Ramos (cell line): ENCODE results near the gene OR52B6.
"Not testable (repeated sequence)": the region's sequence is repeated elsewhere in the genome, so short reads cannot be mapped to it uniquely, and the experiment has no call there.

Source experiments
- in situ Hi-C: fragments of 300-500 bp; cut with MboI; formaldehyde crosslinking; loops from one replicate; pipeline ENCODE4 v1.14.3; 2022; ENCODE audit warnings: low sequenced_read_pairs; ENCODE audit not compliant: unreplicated experiment

OR52B6 gene, protein sequence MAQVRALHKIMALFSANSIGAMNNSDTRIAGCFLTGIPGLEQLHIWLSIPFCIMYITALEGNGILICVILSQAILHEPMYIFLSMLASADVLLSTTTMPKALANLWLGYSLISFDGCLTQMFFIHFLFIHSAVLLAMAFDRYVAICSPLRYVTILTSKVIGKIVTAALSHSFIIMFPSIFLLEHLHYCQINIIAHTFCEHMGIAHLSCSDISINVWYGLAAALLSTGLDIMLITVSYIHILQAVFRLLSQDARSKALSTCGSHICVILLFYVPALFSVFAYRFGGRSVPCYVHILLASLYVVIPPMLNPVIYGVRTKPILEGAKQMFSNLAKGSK

DNA sequence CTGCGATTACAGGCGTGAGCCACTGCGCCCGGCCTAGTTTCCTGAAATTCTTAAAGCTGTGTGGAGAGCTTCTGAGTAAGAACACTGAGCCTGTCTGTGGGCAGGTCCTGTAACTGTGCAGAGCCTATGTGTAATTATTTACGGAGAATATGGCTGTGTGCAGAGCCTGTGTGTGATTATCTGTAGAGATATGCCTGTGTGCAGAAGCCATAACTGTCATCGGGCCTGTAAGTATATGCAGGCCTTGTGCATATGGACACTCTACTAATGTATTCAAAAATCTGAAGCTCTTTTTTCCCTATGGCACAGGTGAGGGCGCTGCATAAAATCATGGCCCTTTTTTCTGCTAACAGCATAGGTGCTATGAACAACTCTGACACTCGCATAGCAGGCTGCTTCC is at the start of gene OR52B6:
Gene OR52B6, plus strand, starts transcription at position 301 of the 400 bp plus-strand sequence. Its CDS starts 0 bp downstream, at position 301.
- in situ Hi-C loops: no loop called here

DNA sequence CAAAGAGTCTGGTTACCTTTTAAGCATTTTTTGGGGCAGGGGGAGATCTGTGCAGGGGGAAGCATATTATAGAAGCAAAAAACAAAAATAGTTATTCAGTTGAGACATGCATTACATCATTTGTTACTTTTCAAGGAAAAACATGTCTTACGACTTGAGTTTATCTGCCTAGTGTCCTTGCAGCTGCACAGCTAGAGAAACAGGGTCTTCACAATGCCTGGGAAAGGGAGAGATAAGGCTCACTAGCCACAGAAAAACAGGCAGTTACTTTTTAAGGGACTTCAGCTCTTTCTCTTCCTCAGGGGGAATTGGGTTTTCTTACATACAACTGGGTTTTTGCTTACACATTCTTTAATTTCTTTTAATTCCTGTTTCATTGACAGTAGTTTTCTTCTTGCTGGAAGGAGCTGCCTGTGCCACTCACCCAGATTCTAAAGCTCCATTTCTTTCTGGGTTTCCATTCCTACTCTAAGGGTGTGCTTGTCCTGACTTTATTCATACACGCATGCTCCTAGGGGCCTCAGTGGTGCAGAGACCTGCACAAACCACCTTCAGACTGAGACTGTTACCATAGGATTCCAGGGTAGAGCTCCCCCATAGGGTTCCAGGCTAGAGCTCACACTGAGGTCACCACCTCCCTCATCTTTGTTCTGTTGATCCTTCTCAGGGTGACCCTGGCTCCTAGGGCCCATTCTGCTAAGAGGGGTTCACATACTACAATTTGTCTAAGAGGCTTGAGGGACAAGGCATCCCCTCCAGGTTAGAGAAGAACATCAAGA is 49.4 kb upstream of the OR52B6 start:
- in situ Hi-C loops: no loop called here

DNA sequence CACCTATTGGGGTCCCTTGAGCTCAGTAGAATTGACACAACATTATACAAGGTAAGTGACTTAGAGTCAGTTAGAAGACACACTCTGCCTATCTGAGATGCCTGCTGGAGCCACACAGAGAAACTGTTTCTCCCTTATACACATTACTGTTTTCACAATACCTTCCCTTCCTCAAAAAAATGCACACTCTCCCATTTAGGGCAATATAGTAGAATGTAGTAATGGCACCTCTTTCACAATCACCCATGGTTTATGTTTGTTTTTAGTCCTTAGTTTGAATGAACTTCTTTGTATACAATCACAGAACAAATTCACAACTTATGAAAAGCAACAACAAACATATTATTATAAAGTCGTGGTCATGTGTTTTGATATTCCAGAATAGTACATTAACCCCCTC is 46.6 kb upstream of the OR52B6 start:
- in situ Hi-C loops: no loop called here

DNA sequence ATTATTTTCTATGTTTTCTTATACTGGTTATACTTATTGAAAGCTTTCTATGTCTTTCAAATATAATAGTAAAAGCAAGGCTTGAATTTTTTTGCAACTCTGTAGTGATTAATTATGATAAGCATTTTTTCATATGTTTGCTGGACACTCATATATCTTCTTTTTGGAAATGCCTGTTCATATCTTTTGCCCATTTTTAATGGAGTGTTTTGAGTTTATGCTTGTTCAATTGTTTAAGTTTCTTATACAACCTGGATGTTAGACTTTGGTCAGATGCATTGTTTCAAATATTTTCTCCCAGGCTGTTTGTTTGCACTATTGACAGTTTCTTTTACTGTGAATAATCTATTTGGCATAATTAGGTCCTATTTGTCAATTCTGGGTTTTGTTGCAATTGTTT is 44.2 kb upstream of the OR52B6 start:
- in situ Hi-C loops: no loop called here

DNA sequence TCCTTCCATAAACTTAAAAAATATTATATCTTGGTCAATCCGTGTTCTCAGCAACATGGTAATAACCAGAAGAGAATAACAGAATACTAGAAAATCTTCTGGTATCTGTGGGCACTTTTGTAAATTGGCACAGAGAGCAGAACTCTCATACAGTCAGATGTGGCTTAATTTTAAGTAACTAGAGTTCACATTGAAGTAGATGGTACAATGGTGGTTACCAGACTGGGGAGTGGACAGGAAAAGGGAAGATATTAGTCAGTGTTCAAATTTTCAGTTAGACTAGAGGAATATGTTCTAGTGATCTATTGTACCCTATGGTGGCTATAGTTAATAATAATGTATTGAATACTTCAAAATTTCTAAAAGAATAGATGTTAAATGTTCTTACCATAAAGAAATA is 39.2 kb upstream of the OR52B6 start:
- in situ Hi-C loops: no loop called here

DNA sequence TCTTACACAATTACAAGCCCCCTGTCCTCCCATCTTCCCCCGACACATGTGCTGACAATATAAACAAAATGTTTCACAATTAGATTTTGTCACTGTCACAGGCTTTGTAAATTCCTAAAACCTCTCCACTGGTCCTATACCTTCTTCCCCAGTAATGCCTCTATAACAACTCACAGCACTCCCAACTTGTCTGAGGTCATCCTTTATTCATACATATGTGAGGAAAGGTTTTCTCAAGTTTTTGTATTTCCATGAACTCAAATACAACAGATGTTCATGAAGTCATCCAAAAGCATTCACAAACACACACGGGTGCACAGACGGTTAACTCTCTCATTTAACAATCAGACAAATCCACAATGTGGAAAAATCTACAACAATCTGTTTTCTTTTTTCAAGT is 34.2 kb upstream of the OR52B6 start:
- in situ Hi-C loops: no loop called here

DNA sequence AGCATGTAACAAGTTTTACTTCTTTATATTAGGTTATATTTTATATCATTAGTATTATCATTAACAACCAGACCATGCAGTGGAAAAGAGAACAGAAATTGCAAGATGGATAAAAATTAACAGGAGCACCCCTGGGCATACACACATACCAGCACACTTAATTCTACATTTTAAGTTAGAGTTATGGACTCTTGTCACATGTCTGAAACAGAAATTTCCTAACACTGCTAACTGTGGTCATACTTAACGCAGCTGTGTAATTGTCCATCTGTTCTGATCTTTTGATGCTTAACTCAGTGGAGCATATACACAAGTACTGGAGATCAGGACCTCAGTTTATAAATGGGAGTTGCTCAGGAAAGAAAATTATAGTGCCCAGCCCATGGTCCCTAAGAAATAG is 32.7 kb upstream of the OR52B6 start:
- in situ Hi-C loops: no loop called here

DNA sequence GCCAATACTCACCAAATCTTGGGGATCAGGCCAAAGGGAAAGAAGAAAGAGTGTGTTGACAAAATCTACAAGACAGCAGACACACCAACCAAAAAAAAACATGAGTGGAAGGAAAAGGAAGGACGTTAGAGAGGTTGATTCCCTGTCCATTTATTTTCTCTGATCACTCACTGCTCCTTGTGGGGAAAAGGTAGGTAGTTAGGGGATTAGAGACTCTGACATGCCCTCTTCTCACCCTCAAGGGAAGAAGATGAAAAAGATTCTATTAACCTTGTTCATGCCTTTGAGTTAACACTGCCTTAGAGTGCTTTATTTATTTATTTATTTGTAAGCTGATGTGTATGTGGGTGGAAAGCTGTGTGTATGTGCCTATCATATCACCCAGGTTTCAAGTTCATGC is 32.2 kb upstream of the OR52B6 start, which contains the start of gene OR52H1:
Gene OR52H1, minus strand, starts transcription at position 101 of the 400 bp plus-strand sequence. CDS start 3,035 bp downstream, outside the sequence.
- in situ Hi-C loops: no loop called here

DNA sequence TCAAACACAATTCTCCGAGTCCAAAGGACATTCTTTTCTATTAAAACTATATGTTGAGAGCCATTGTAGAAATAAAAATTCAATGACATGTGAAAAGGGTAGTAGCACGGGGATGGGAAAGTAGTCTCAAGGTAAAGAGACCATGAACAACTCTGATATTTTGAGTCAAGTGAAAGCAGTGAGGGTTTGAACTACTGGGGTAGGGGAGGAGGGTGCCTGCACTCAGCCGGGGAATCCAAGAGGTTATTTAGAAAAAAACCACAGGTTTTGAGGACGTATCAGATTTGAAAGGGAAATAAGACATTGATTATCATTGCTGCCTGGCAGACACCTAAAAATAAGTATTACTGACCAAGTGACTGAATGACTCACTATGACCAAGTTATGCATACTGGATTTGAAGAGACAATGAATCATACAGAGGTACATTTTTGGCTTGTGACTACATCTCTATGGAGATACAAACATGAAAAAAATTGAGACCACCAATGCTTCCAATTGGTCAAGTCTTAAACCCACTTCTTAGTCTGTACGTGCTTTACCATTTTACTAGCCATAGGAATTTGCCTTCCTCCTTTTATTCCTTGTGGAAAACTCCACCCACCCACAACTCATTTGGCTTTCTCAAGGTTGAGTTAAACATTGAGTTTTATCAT is 30.1 kb upstream of the OR52B6 start:
- in situ Hi-C loops: no loop called here

DNA sequence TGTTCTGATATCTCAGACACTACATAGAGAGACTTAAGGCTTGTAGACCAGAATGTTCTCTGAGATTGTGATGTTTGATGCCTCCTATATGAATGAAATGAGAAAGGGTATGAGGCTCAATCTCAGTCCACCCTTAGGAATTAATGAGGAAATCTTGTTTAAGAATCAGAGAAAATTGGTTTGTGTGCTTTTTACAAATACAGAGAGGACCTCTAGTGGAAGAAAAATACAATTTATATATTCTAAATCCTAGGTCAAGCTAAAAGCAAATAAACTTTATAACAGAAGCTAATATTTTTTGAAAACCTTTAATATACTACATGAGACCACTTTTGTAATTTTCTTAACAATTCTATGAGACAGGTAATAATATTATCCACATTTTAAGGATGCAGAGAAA is 27.3 kb upstream of the OR52B6 start:
- in situ Hi-C loops: no loop called here

DNA sequence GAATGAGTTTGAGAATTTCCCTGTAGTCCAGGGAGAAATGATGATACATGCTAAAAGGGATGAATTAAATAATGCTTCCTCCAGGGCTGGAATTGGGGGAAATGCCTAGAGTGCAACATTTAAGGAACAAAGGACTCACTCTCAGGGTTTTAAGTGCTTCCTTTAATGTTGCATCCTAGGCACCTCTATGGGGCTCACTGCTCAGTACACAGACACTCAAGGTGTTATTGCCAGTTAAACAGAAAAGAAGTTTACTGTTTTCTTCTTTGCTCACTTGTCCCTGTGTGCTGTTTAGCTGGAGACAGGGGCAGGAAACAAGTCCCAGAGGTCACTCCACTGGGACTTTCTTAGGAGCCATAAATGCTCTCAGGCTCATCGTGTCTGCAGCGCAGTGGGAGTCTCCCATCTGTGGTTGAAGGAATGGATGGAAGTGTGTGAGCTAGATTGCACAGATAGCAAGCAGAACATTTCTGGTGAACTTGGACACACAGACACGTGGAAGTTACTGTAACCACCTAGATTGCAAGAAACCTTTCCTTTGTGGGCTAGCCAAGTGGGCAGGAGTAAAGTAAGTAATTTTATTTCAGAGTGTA is 24.0 kb upstream of the OR52B6 start:
- in situ Hi-C loops: no loop called here

DNA sequence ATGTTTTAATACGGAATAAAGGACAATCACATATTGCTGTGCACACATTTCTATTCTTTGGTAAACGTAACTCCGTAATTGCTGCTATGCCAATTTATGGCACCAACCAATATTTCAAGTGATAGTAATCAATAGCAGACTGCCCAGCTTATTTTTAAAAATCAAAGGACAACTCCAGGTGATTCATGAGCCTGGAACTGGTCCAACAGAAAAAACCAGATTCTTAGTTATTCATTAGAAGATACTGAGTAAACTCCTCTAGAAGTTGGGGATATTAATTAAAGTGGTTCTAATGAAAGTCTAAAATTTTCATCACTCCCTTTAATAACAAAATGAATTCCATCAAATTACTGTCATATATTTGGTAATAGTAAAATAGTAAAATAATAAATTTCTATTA is 22.9 kb upstream of the OR52B6 start:
- in situ Hi-C loops: no loop called here

DNA sequence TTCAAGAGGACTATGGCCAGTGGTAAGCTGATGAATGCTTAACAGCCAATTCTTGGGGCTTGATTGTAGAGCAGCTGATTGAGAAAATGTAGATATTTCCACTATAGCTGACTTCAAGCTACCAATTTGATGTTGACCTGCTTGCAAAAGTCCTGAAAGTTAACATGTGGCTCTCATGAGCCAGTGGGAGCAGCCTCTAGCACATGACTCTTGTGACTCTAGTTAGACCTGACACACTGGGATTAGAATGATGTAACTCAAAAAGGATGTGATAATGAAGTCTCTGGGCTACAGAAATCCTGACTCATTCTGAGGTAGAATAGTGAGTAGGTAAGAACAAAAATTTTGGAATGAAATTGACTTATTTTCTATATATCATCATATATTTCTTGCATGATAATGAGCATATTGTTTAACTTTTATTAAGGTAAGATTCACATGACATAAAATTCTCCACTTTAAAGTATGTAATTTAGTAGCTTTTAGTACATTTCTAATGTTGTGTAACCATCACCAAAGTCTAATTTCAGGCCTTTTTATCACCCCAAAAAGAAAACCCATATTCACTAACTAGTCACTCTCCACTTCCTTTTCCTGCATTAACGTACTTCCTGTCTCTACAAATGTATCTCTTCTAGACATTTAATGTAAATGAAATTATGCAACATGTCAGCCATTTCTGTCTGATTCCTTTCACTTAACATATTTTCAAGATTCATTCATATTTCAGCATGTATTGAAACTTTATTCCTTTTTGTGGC is 16.2 kb upstream of the OR52B6 start:
- in situ Hi-C loops: no loop called here

DNA sequence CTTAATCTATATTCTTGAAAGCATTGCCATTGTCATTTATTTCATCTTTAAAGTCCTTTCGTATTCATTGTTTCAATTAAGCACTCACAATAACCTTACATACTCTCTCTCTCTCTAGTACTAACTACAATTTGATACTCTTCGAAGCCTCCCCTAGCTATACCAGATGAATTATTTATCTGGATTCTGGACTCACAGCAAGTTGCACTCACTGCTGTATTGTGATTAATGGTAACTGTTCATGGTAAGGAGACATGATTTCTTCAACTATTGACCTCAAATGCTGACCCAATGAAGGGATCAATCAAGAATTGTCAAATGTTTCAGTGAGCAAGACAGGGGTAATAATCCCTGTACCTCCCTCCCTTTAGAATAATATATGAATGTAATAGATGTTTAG is 6.0 kb upstream of the OR52B6 start:
- in situ Hi-C loops: no loop called here

DNA sequence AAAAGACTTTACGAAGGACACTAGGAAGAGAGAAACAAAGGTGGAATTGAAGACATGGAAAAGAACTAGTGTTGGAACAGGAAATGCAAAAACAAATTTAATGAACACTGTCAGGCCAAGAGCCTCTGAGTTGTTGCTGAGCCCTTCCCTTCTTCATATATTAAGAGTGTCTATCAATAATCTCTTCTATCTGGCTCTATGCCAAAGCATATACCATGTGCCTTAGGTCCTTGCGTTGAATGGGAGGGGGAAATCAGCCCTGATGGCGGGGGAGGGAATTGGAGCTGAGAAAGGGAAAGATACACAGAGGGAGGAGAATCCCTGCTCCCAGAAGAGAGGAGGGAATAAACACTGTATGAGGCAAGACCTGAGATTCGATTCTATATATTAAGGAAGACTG is 5.5 kb upstream of the OR52B6 start:
- in situ Hi-C loops: no loop called here

DNA sequence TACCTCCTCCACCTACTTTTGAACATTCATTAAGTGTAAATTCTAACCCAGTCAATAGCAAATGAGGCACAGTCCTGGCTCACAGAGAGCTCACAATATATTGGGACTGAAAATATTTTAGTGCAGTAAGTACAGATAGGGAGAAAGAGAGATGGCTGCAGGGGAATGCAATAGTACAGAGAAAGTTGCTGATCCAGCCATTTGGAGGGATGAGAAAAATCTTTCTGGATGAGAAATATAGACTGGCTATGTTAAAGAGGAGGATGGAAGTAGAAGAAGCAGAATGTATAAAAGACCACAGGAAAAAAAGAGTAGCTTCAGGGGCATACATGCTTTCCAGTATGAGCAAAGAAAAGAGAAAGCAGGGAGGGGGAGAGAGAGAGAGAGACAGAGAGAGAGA is 3.6 kb upstream of the OR52B6 start:
- in situ Hi-C loops: no loop called here

DNA sequence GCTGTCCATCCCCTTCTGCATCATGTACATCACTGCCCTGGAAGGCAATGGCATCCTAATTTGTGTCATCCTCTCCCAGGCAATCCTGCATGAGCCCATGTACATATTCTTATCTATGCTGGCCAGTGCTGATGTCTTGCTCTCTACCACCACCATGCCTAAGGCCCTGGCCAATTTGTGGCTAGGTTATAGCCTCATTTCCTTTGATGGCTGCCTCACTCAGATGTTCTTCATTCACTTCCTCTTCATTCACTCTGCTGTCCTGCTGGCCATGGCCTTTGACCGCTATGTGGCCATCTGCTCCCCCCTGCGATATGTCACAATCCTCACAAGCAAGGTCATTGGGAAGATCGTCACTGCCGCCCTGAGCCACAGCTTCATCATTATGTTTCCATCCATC is 337 bp downstream of the OR52B6 start:
- in situ Hi-C loops: no loop called here

DNA sequence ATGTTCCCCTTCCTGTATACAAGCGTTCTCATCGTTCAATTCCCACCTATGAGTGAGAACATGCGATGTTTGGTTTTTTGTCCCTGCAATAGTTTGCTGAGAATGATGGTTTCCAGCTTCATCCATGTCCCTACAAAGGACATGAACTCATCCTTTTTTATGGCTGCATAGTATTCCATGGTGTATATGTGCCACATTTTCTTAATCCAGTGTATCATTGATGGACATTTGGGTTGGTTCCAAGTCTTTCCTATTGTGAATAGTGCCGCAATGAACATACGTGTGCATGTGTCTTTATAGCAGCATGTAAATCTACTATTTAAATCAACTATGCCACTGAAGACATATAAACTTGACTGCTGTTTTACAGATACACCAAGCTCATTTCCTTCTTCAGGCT is 3.8 kb downstream of the OR52B6 start:
- in situ Hi-C loops: not testable (repeated sequence)

DNA sequence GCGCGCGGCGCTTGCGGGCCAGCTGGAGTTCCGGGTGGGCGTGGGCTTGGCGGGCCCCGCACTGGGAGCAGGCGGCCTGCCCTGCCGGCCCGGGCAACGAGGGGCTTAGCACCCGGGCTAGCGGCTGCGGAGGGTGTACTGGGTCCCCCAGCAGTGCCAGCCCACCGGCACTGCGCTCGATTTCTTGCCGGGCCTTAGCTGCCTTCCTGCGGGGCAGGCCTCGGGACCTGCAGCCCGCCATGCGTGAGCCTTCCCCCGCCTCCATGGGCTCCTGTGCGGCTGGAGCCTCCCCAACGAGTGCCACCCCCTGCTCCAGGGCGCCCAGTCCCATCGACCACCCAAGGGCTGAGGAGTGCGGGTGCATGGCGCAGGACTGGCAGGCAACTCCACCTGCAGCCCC is 9.2 kb downstream of the OR52B6 start:
- in situ Hi-C loops: not testable (repeated sequence)

DNA sequence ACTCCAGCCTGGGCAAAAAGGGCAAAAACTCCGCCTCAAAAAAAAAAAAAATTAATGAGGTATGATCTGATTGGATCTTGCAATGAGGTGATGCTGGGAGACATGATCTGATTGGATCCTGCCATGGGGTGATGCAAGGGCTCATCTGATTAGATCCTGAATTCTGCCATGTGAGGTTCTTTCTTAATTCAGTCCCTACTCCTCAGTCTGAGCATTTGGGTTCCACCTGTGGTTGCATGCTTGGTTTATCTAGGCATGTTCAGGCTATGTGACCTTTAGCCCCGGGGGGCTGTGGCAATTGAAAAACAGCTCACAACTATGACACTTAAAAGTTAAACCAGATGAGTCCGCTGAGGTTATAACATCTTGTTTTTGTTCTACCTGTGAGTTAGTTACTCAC is 10.9 kb downstream of the OR52B6 start:
- in situ Hi-C loops: no loop called here
